Endothelial cell of umbilical vein (primary cell): ENCODE measurements around the gene POLE. TPM values are rescaled to one million over a fixed set of nuclear protein-coding genes. Genes with fewer than 3 reads are reported as not detected.

Experiments used
- BruUV-seq: library from RNA; stranded (reverse); fragments of 400-500 nt; replicated peaks from 2 replicates; lab custom pipeline; 2021; lab: Mats Ljungman, UMichigan
- CTCF ChIA-PET: fragments of 300-600, 350-600 bp; sonication (Branson Sonifier 250); formaldehyde crosslinking; loops from one replicate; lab custom pipeline; 2021; ENCODE audit warnings: antibody characterized with exemption, inconsistent platforms; lab: Charles Lee
- POLR2A ChIA-PET: fragments of 300-600, 350-600 bp; sonication (Branson Sonifier 250); formaldehyde crosslinking; loops from one replicate; lab custom pipeline; 2021; ENCODE audit warnings: antibody characterized with exemption, inconsistent platforms; lab: Charles Lee
- DNase-seq: peaks from one replicate; pipeline ENCODE4 v3.0.0-alpha.2; 2011; ENCODE audit warnings: low read depth, low spot score
- FAIRE-seq: peaks from 2 replicates; lab custom pipeline; 2011; peaks lifted over from hg19 to GRCh38; lab: Jason Lieb, UNC
- H2AFZ ChIP-seq: 2 replicates; pipeline ENCODE4 v1.6.0; 2012; ENCODE audit warnings: low read depth, low read length, control low read depth, inconsistent platforms
- H3K27ac ChIP-seq: 2 replicates; pipeline ENCODE4 v1.5.1; 2011; ENCODE audit warnings: low read depth, mild to moderate bottlenecking, control low read depth, low read length, moderate library complexity; ENCODE audit not compliant: insufficient read depth
- H3K27me3 ChIP-seq, 2 experiments: 2 replicates each; pipeline versions ENCODE4 v1.6.0 to v1.6.1; 2011; ENCODE audit warnings: low read length in 2 of 2, mixed read lengths in 1 of 2; ENCODE audit not compliant: control insufficient read depth in 2 of 2, insufficient read depth in 2 of 2
- H3K36me3 ChIP-seq, 2 experiments: 2 replicates in 1 of 2; 3 replicates in 1 of 2; pipeline ENCODE4 v1.5.1; 2011; ENCODE audit warnings: low read length in 2 of 2, mild to moderate bottlenecking in 1 of 2, moderate library complexity in 1 of 2; ENCODE audit not compliant: control insufficient read depth in 2 of 2, insufficient read depth in 2 of 2; ENCODE audit errors: extremely low read depth in 1 of 2
- H3K4me1 ChIP-seq: 3 replicates; pipeline ENCODE4 v1.5.1; 2011; ENCODE audit warnings: mild to moderate bottlenecking, low read length; ENCODE audit not compliant: control insufficient read depth, insufficient read depth; ENCODE audit errors: extremely low read depth
- H3K4me2 ChIP-seq: 2 replicates; pipeline ENCODE4 v1.6.1; 2011; ENCODE audit warnings: low read length, control low read depth, mixed read lengths; ENCODE audit not compliant: insufficient read depth
- H3K4me3 ChIP-seq, 3 experiments: fragments of 200-600 bp in 1 of 3; sonication (generic), shearing (Covaris generic) in 1 of 3; replicated peaks in 1 of 3; 2 replicates each; pipeline ENCODE4 v1.5.1; 2011 to 2016; ENCODE audit warnings: control low read depth in 3 of 3, low read length in 3 of 3, mild to moderate bottlenecking in 2 of 3, inconsistent platforms in 1 of 3, low read depth in 1 of 3, moderate library complexity in 1 of 3; ENCODE audit not compliant: insufficient read depth in 1 of 3
- H3K79me2 ChIP-seq: 2 replicates; pipeline ENCODE4 v1.6.0; 2012; ENCODE audit warnings: low read length, inconsistent platforms; ENCODE audit not compliant: control insufficient read depth, insufficient read depth
- H3K9ac ChIP-seq: replicated peaks from 2 replicates; pipeline ENCODE3; 2011; ENCODE audit warnings: low read length, control low read depth; ENCODE audit not compliant: insufficient read depth; ENCODE audit errors: extremely low read depth
- H3K9me1 ChIP-seq: replicated peaks from 3 replicates; pipeline ENCODE4 v1.6.0; 2011; ENCODE audit warnings: mild to moderate bottlenecking, low read length; ENCODE audit not compliant: control insufficient read depth, insufficient read depth; ENCODE audit errors: extremely low read depth
- H3K9me3 ChIP-seq: replicated peaks from 2 replicates; pipeline ENCODE4 v1.5.1; 2012; ENCODE audit warnings: low read length, inconsistent platforms; ENCODE audit not compliant: control insufficient read depth, insufficient read depth
- H4K20me1 ChIP-seq: replicated peaks from 2 replicates; pipeline ENCODE3; 2011; ENCODE audit warnings: mild to moderate bottlenecking, low read length; ENCODE audit not compliant: control insufficient read depth, insufficient read depth; ENCODE audit errors: extremely low read depth
- CTCF ChIP-seq, 2 donors: IDR thresholded peaks; 1 replicate in 1 of 2; 2 replicates in 1 of 2; pipeline ENCODE4 v1.5.1; 2011; ENCODE audit warnings: low read length in 2 of 2, mild to moderate bottlenecking in 2 of 2, moderate library complexity in 2 of 2, control low read depth in 1 of 2, inconsistent platforms in 1 of 2, low read depth in 1 of 2; ENCODE audit not compliant: insufficient read depth in 1 of 2; ENCODE audit errors: extremely low read depth in 1 of 2
- EZH2 ChIP-seq: IDR thresholded peaks from 2 replicates; pipeline ENCODE4 v1.6.1; 2012; ENCODE audit warnings: borderline replicate concordance, low read depth, mild to moderate bottlenecking, moderate library complexity, low read length, inconsistent platforms; ENCODE audit not compliant: severe bottlenecking
- FOS ChIP-seq: IDR thresholded peaks from 2 replicates; pipeline ENCODE4 v1.6.1; 2011; ENCODE audit warnings: mild to moderate bottlenecking, low read length, moderate library complexity, borderline replicate concordance; ENCODE audit not compliant: insufficient read depth
- MYC ChIP-seq: IDR thresholded peaks from one replicate; pipeline ENCODE4 v1.6.1; 2011; ENCODE audit warnings: mild to moderate bottlenecking, low read depth, low read length
- POLR2A ChIP-seq: IDR thresholded peaks from 2 replicates; pipeline ENCODE4 v1.6.1; 2012; ENCODE audit warnings: low read depth, mild to moderate bottlenecking, control low read depth, low read length
- POLR2AphosphoS5 ChIP-seq: IDR thresholded peaks from 2 replicates; pipeline ENCODE4 v1.6.1; 2012; ENCODE audit warnings: low read depth, mild to moderate bottlenecking, control low read depth, low read length, moderate library complexity; ENCODE audit not compliant: insufficient read depth
- dilution Hi-C: fragments of 300-500 bp; cut with MboI; formaldehyde crosslinking; loops from one replicate; pipeline ENCODE4 v1.15.0; 2019; ENCODE audit warnings: low sequenced_read_pairs; ENCODE audit not compliant: extremely low pct_ligation_motif_present
- intact Hi-C: fragments of 100-400 bp; cut with micrococcal nuclease; formaldehyde crosslinking; loops from one replicate; pipeline ENCODE4 v1.10.0; 2022
- polyA plus RNA-seq, 4 experiments: library from polyadenylated mRNA; depleted of rRNA in 3 of 4; stranded (reverse) in 3 of 4; unstranded in 1 of 4; fragments of >200 nt; gene quantifications; 2 replicates each; pipeline versions ENCODE4 v1.2.1 to v1.2.3, GENCODE V29; 2011 to 2012; ENCODE audit warnings: missing spikeins in 1 of 4
- total RNA-seq: library from RNA; stranded (reverse); gene quantifications from 2 replicates; pipeline ENCODE4 v1.2.3, GENCODE V29; 2021
- TF ChIP-seq, protein P1 (sequence below): IDR thresholded peaks from 2 replicates; pipeline ENCODE4 v1.6.1; 2011; ENCODE audit not compliant: insufficient read depth, insufficient read length

The POLE gene
- total and polyA plus RNA-seq, 2 donors (not counting 3 experiments of a cell fraction or from before 2014, with no cell fraction given) = 22.9 to 82.7 TPM

- dilution Hi-C loops = no loop called here
- Histone ChIP-seq H3K79me2 (peaks cover 34% of the 10 kb centered on the region), H3K4me3 (no peak overlapping the region), H3K9me1 (no peaks in the 10 kb centered on the region), H3K4me1 (peaks cover 5% of the 10 kb centered on the region), H4K20me1 (no peaks in the 10 kb centered on the region), H3K27ac (no peak overlapping the region), H3K27me3 (no peaks in the 10 kb centered on the region), H2AFZ (no peak overlapping the region), H3K9me3 (no peaks in the 10 kb centered on the region), H3K36me3 (peaks cover 7 to 39% of the 10 kb centered on the region in 2 experiments), H3K4me2 (no peak overlapping the region), H3K9ac (no peak overlapping the region)
- ChIA-PET POLR2A (no interaction called here), CTCF (no interaction called here)
- TF ChIP-seq POLR2A (no peak), FOS (no peak), EZH2 (no peak), MYC (no peak), POLR2AphosphoS5 (no peak), CTCF (IDR thresholded peaks at IDR 0.05; ENCODE audit: extremely low read depth in 1 of 2, insufficient read depth in 1 of 2, low read depth in 1 of 2, low read length in 2 of 2) (no peak)
- TF ChIP-seq, protein P1, sequence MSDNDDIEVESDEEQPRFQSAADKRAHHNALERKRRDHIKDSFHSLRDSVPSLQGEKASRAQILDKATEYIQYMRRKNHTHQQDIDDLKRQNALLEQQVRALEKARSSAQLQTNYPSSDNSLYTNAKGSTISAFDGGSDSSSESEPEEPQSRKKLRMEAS = no peak
- no peak for FAIRE-seq
- no peak for DNase-seq
- intact Hi-C loops = no loop called here
- BruUV-seq = no TSS peak
These were observed 29.2 kb upstream of the POLE start for GRCh38 chr12:132716356-132716755.
